Activated CD4-positive, alpha-beta memory T cell treated with anti-CD3 and anti-CD28 coated beads, Interleukin-2, amount 10 ng/mL, durations not matched to agents 7 days and 5 days (primary cell): Measurements from ENCODE around the gene CCDC77. TPM values are rescaled to one million over a fixed set of nuclear protein-coding genes. Genes with fewer than 3 reads are reported as not detected.

ENCODE experiments used
- CTCF ChIA-PET: fragments of 350-600 bp; sonication (Branson Sonifier 250); formaldehyde crosslinking; loops from one replicate; lab custom pipeline; 2021; ENCODE audit warnings: antibody characterized with exemption, inconsistent platforms; lab: Charles Lee
- POLR2A ChIA-PET: fragments of 350-600 bp; sonication (Branson Sonifier 250); formaldehyde crosslinking; loops from one replicate; lab custom pipeline; 2021; ENCODE audit warnings: antibody characterized with exemption; lab: Charles Lee
- DNase-seq: peaks from one replicate; pipeline ENCODE4 v3.0.0-alpha.2; 2020
- H3K27ac Mint-ChIP-seq: one replicate; pipeline ENCODE4 v1.8.0; 2021; ENCODE audit warnings: mild to moderate bottlenecking, mixed read lengths
- H3K27me3 Mint-ChIP-seq: one replicate; pipeline ENCODE4 v1.8.0; 2021; ENCODE audit warnings: mixed read lengths
- H3K36me3 Mint-ChIP-seq: one replicate; pipeline ENCODE4 v1.8.0; 2021; ENCODE audit warnings: low read depth, mixed read lengths
- H3K4me1 Mint-ChIP-seq: one replicate; pipeline ENCODE4 v1.8.0; 2021; ENCODE audit warnings: mixed read lengths
- H3K4me3 Mint-ChIP-seq: one replicate; pipeline ENCODE4 v1.8.0; 2021; ENCODE audit warnings: mild to moderate bottlenecking, mixed read lengths
- H3K9me3 Mint-ChIP-seq: one replicate; pipeline ENCODE4 v1.8.0; 2021; ENCODE audit warnings: mixed read lengths
- total RNA-seq, 2 experiments: library from RNA; stranded (reverse); gene quantifications; one replicate each; pipeline ENCODE4 v1.2.3, GENCODE V29; 2021

The CCDC77 gene
- total RNA-seq, 2 experiments from 2014 or later = 11.6 to 13.4 TPM

GRCh38 chr12:459050-459429, 57.6 kb downstream of the CCDC77 start:
- no peak for DNase-seq
- H3K36me3 Mint-ChIP-seq = no peaks in the 10 kb centered on the region
- H3K4me3 Mint-ChIP-seq = peak overlapping the region; percentile 67
- H3K9me3 Mint-ChIP-seq = no peaks in the 10 kb centered on the region
- POLR2A ChIA-PET = interaction anchor here (0.6 kb wide), 1 partner anchor 22 kb away, joined by 3 read pairs; no protein-coding TSS in a partner anchor
- H3K4me1 Mint-ChIP-seq = peaks cover 9% of the 10 kb centered on the region
- no peak overlapping the region for H3K27ac Mint-ChIP-seq
- CTCF ChIA-PET = no interaction called here
- peaks cover 78% of the 10 kb centered on the region for H3K27me3 Mint-ChIP-seq

GRCh38 chr12:459430-460258, 58.2 kb downstream of the CCDC77 start, which contains the start of gene B4GALNT3:
Gene B4GALNT3, plus strand, starts transcription at chr12:459939. Its CDS starts 438 bp downstream, at chr12:460377.
- POLR2A ChIA-PET = interaction anchor here (1.5 kb wide), 1 partner anchor 489 kb away, joined by 3 read pairs; no protein-coding TSS in a partner anchor
- Mint-ChIP-seq H3K27ac (no peak within 1 kb of the TSS), H3K9me3 (no peaks in the 10 kb centered on the region), H3K27me3 (peaks cover 80% of the 10 kb centered on the region), H3K4me1 (peaks cover 9% of the 10 kb centered on the region), H3K36me3 (no peaks in the 10 kb centered on the region), H3K4me3 (peak within 1 kb of the TSS; percentile 69)
- CTCF ChIA-PET = no interaction called here
- DNase-seq = peak; percentile 36

- DNase-seq = peak; percentile 37
- POLR2A ChIA-PET = interaction anchor here (1.5 kb wide), 1 partner anchor 488 kb away, joined by 3 read pairs; no protein-coding TSS in a partner anchor
- Mint-ChIP-seq H3K9me3 (no peaks in the 10 kb centered on the region), H3K4me3 (peak overlapping the region; percentile 69), H3K4me1 (peaks cover 9% of the 10 kb centered on the region), H3K27me3 (peaks cover 76% of the 10 kb centered on the region), H3K27ac (no peak overlapping the region), H3K36me3 (no peaks in the 10 kb centered on the region)
- CTCF ChIA-PET = interaction anchor here (1.0 to 3.3 kb wide), 2 partner anchors 7 to 87 kb away, joined by 3 to 13 read pairs; no protein-coding TSS in a partner anchor
These were observed 59.1 kb downstream of the CCDC77 start for GRCh38 chr12:460261-461230.

- DNase-seq = no peak
- peaks cover 9% of the 10 kb centered on the region for H3K4me1 Mint-ChIP-seq
- no peak overlapping the region for H3K27ac Mint-ChIP-seq
- CTCF ChIA-PET = interaction anchor here (1.0 to 3.3 kb wide), 2 partner anchors 8 to 86 kb away, joined by 3 to 13 read pairs; no protein-coding TSS in a partner anchor
- no peaks in the 10 kb centered on the region for H3K36me3 Mint-ChIP-seq
- no peaks in the 10 kb centered on the region for H3K9me3 Mint-ChIP-seq
- peaks cover 69% of the 10 kb centered on the region for H3K27me3 Mint-ChIP-seq
- peak overlapping the region; percentile 69 for H3K4me3 Mint-ChIP-seq
- POLR2A ChIA-PET = interaction anchor here (1.5 kb wide), 1 partner anchor 487 kb away, joined by 3 read pairs; no protein-coding TSS in a partner anchor
These were observed 60.0 kb downstream of the CCDC77 start for GRCh38 chr12:461425-461824.

- Mint-ChIP-seq H3K27me3 (peaks cover 52% of the 10 kb centered on the region), H3K4me1 (peaks cover 9% of the 10 kb centered on the region), H3K4me3 (no peak overlapping the region), H3K27ac (no peak overlapping the region), H3K9me3 (no peaks in the 10 kb centered on the region), H3K36me3 (no peaks in the 10 kb centered on the region)
- POLR2A ChIA-PET = no interaction called here
- CTCF ChIA-PET = interaction anchor here (1.5 to 3.3 kb wide), 4 partner anchors 8 to 85 kb away, joined by 3 to 13 read pairs (median 5); no protein-coding TSS in a partner anchor
- no peak for DNase-seq
These were observed 61.7 kb downstream of the CCDC77 start for GRCh38 chr12:462936-463705.

GRCh38 chr12:464484-465267, 63.2 kb downstream of the CCDC77 start:
- peaks cover 7% of the 10 kb centered on the region for H3K4me1 Mint-ChIP-seq
- no peaks in the 10 kb centered on the region for H3K36me3 Mint-ChIP-seq
- H3K4me3 Mint-ChIP-seq = no peak overlapping the region
- POLR2A ChIA-PET = no interaction called here
- no peak overlapping the region for H3K27ac Mint-ChIP-seq
- DNase-seq = no peak
- CTCF ChIA-PET = interaction anchor here (1.5 to 3.0 kb wide), 2 partner anchors 10 to 80 kb away, joined by 4 to 6 read pairs; no protein-coding TSS in a partner anchor
- no peaks in the 10 kb centered on the region for H3K9me3 Mint-ChIP-seq
- peaks cover 38% of the 10 kb centered on the region for H3K27me3 Mint-ChIP-seq

- Mint-ChIP-seq H3K27ac (no peak overlapping the region), H3K27me3 (peaks cover 35% of the 10 kb centered on the region), H3K4me1 (peaks cover 5% of the 10 kb centered on the region), H3K4me3 (no peak overlapping the region), H3K9me3 (no peaks in the 10 kb centered on the region), H3K36me3 (no peaks in the 10 kb centered on the region)
- ChIA-PET CTCF (no interaction called here), POLR2A (no interaction called here)
- no peak for DNase-seq
These were observed 64.6 kb downstream of the CCDC77 start for GRCh38 chr12:466039-466438.

- ChIA-PET CTCF (interaction anchor here (0.6 kb wide), 2 partner anchors 19 to 629 kb away, joined by 4 read pairs; no protein-coding TSS in a partner anchor), POLR2A (no interaction called here)
- Mint-ChIP-seq H3K9me3 (no peaks in the 10 kb centered on the region), H3K4me3 (no peak overlapping the region), H3K4me1 (peaks cover 3% of the 10 kb centered on the region), H3K36me3 (no peaks in the 10 kb centered on the region), H3K27me3 (peaks cover 28% of the 10 kb centered on the region), H3K27ac (no peak overlapping the region)
- no peak for DNase-seq
These were observed 65.3 kb downstream of the CCDC77 start for GRCh38 chr12:466762-467161.

GRCh38 chr12:467591-467990, 66.1 kb downstream of the CCDC77 start:
- H3K4me1 Mint-ChIP-seq = peaks cover 3% of the 10 kb centered on the region
- no peak overlapping the region for H3K27ac Mint-ChIP-seq
- H3K27me3 Mint-ChIP-seq = peaks cover 20% of the 10 kb centered on the region
- ChIA-PET POLR2A (no interaction called here), CTCF (no interaction called here)
- H3K36me3 Mint-ChIP-seq = no peaks in the 10 kb centered on the region
- H3K9me3 Mint-ChIP-seq = no peaks in the 10 kb centered on the region
- no peak for DNase-seq
- H3K4me3 Mint-ChIP-seq = no peak overlapping the region

GRCh38 chr12:468671-469389, 67.4 kb downstream of the CCDC77 start:
- POLR2A ChIA-PET = no interaction called here
- Mint-ChIP-seq H3K36me3 (no peaks in the 10 kb centered on the region), H3K27ac (no peak overlapping the region), H3K9me3 (no peaks in the 10 kb centered on the region), H3K27me3 (peaks cover 15% of the 10 kb centered on the region), H3K4me1 (peaks cover 8% of the 10 kb centered on the region), H3K4me3 (no peak overlapping the region)
- CTCF ChIA-PET = no interaction called here
- DNase-seq = no peak

GRCh38 chr12:470133-470532, 68.7 kb downstream of the CCDC77 start:
- no peak overlapping the region for H3K4me3 Mint-ChIP-seq
- DNase-seq = no peak
- no peaks in the 10 kb centered on the region for H3K36me3 Mint-ChIP-seq
- no peak overlapping the region for H3K27ac Mint-ChIP-seq
- ChIA-PET CTCF (no interaction called here), POLR2A (no interaction called here)
- H3K27me3 Mint-ChIP-seq = peaks cover 13% of the 10 kb centered on the region
- no peaks in the 10 kb centered on the region for H3K9me3 Mint-ChIP-seq
- peaks cover 8% of the 10 kb centered on the region for H3K4me1 Mint-ChIP-seq
